Kidney epithelial cell (primary cell): Measurements from ENCODE around the gene SOD1. TPM values are rescaled to one million over a fixed set of nuclear protein-coding genes. Genes with fewer than 3 reads are reported as not detected.
"Not testable (repeated sequence)": the region's sequence is repeated elsewhere in the genome, so short reads cannot be mapped to it uniquely, and the experiment has no call there.

Experiments
- DNase-seq: peaks from one replicate; pipeline ENCODE4 v3.0.0-alpha.2; 2010; ENCODE audit warnings: low read depth
- H3K27me3 ChIP-seq: 2 replicates; pipeline ENCODE4 v1.6.0; 2011; ENCODE audit warnings: low read length; ENCODE audit not compliant: control insufficient read depth, insufficient read depth
- H3K36me3 ChIP-seq: 2 replicates; pipeline ENCODE4 v1.5.1; 2011; ENCODE audit warnings: low read length; ENCODE audit not compliant: control insufficient read depth, insufficient read depth
- H3K4me3 ChIP-seq: 2 replicates; pipeline ENCODE4 v1.5.1; 2011; ENCODE audit warnings: low read depth, mild to moderate bottlenecking, control low read depth, low read length
- CTCF ChIP-seq: IDR thresholded peaks from 2 replicates; pipeline ENCODE4 v1.5.1; 2011; ENCODE audit warnings: mild to moderate bottlenecking, moderate library complexity, low read length, control low read depth, inconsistent platforms; ENCODE audit not compliant: insufficient read depth, poor library complexity, severe bottlenecking
- total RNA-seq: library from RNA; depleted of rRNA; stranded (reverse); fragments of >200 nt; gene quantifications from 2 replicates; pipeline ENCODE4 v1.2.3, GENCODE V29; 2015

The SOD1 gene
- total RNA-seq, 1 donor from 2014 or later, result 121 TPM

GRCh38 chr21:31647650-31648049, 11.8 kb upstream of the SOD1 start:
- Histone ChIP-seq H3K27me3 (no peaks in the 10 kb centered on the region), H3K36me3 (no peaks in the 10 kb centered on the region), H3K4me3 (no peak overlapping the region)
- TF ChIP-seq CTCF, result no peak
- no peak for DNase-seq

GRCh38 chr21:31650930-31651329, 8.6 kb upstream of the SOD1 start:
- DNase-seq, result no peak
- TF ChIP-seq CTCF, result no peak
- H3K36me3 ChIP-seq, result no peaks in the 10 kb centered on the region

GRCh38 chr21:31651491-31651890, 8.0 kb upstream of the SOD1 start:
- not testable (repeated sequence) for H3K36me3 ChIP-seq, DNase-seq, H3K27me3 ChIP-seq, H3K4me3 ChIP-seq

More at GRCh38 chr21:31650930-31651329, 8.6 kb upstream of the SOD1 start:
- no peak overlapping the region for H3K4me3 ChIP-seq
- H3K27me3 ChIP-seq, result no peaks in the 10 kb centered on the region

- no peak overlapping the region for H3K4me3 ChIP-seq
- no peaks in the 10 kb centered on the region for H3K36me3 ChIP-seq
- DNase-seq, result no peak
- no peak for TF ChIP-seq CTCF
- no peaks in the 10 kb centered on the region for H3K27me3 ChIP-seq
These were observed 5.2 kb upstream of the SOD1 start for GRCh38 chr21:31654340-31654739.

- H3K36me3 ChIP-seq, H3K4me3 ChIP-seq, DNase-seq, H3K27me3 ChIP-seq: not testable (repeated sequence)
These were observed 4.5 kb upstream of the SOD1 start for GRCh38 chr21:31654821-31655580.

GRCh38 chr21:31656199-31657095, 3.0 kb upstream of the SOD1 start:
- TF ChIP-seq CTCF, result no peak
- no peak overlapping the region for H3K4me3 ChIP-seq
- H3K36me3 ChIP-seq, result no peaks in the 10 kb centered on the region
- no peaks in the 10 kb centered on the region for H3K27me3 ChIP-seq
- no peak for DNase-seq
